ENCODE data around the gene UBR2.

- TF ChIP-seq CTCF (IDR thresholded peaks at IDR 0.05) = no peak
- TF ChIP-seq POLR2A (IDR thresholded peaks at IDR 0.05) = no peak
Observed at GRCh38 chr6:42552380-42552779, 11.4 kb upstream of the UBR2 start.

All from adrenal gland (tissue), 5 donors.